Measurements from ENCODE around the gene IQCH.

GRCh38 chr15:67241132-67241855 lies 13.3 kb upstream of the IQCH start:
- TF ChIP-seq CTCF (IDR thresholded peaks at IDR 0.05) (no peak), JUN (IDR thresholded peaks at IDR 0.05) (no peak), RAD21 (conservative IDR thresholded peaks at IDR 0.05 in 1 of 2, IDR thresholded peaks at IDR 0.05 in 1 of 2) (no peak), MAFK (IDR thresholded peaks at IDR 0.05; ENCODE audit: partially characterized antibody) (no peak), PHF8 (IDR thresholded peaks at IDR 0.05; ENCODE audit: borderline replicate concordance, low read depth) (no peak), CEBPB (IDR thresholded peaks at IDR 0.05) (no peak), NFE2L2 (conservative IDR thresholded peaks at IDR 0.05; ENCODE audit: low read length) (no peak)

All from A549 (cell line).